WI38 (cell line): ENCODE measurements around the gene REM2.
"Not testable (repeated sequence)": the region's sequence is repeated elsewhere in the genome, so short reads cannot be mapped to it uniquely, and the experiment has no call there.

Experiments
- H3K4me3 ChIP-seq: 2 replicates; pipeline ENCODE4 v1.5.1; 2011; ENCODE audit warnings: low read depth, mild to moderate bottlenecking, control low read depth, low read length
- TF ChIP-seq, protein P1 (sequence below): IDR thresholded peaks from 2 replicates; pipeline ENCODE4 v1.5.1; 2012; ENCODE audit warnings: low read depth, mild to moderate bottlenecking, control low read depth, low read length

The REM2 gene

DNA sequence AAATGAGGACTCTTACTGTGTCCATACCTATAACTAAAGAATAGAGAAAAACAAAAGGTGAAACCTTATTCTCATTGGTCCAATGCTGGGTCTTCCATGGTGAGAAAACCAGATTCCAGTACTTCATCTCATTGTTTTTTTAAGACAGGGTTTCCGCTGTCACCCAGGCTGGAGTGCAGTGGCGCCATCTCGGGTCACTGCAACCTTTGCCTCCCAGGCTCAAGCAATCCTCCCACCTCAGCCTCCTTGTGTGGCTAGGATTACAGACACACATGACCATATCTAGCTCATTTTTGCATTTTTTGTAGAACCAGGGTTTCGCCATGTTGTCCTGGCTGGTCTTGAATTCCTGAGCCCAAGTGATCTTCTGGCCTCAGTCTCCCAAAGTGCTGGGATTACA is 22.6 kb downstream of the REM2 start:
- H3K4me3 ChIP-seq: no peak overlapping the region
- TF ChIP-seq, protein P1, sequence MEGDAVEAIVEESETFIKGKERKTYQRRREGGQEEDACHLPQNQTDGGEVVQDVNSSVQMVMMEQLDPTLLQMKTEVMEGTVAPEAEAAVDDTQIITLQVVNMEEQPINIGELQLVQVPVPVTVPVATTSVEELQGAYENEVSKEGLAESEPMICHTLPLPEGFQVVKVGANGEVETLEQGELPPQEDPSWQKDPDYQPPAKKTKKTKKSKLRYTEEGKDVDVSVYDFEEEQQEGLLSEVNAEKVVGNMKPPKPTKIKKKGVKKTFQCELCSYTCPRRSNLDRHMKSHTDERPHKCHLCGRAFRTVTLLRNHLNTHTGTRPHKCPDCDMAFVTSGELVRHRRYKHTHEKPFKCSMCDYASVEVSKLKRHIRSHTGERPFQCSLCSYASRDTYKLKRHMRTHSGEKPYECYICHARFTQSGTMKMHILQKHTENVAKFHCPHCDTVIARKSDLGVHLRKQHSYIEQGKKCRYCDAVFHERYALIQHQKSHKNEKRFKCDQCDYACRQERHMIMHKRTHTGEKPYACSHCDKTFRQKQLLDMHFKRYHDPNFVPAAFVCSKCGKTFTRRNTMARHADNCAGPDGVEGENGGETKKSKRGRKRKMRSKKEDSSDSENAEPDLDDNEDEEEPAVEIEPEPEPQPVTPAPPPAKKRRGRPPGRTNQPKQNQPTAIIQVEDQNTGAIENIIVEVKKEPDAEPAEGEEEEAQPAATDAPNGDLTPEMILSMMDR: no peak

DNA sequence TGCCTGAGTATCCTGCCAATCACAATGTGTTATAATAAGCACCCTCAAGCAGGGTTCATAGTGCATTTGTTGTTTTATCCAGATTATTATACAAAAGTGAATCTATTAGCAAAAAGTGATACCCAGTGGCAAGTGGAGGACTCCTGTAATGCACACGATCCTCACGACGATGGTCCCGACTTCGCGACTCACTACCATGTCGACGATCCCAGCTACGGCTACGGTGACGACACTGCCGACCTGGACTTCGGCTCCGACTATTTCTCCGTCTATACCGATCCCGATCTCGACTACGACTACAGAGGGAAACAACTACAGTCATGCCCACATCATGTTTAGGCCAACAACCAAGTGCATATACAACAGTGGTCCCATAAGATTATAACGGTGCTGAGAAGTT is 23.1 kb downstream of the REM2 start:
- H3K4me3 ChIP-seq: no peak overlapping the region
- TF ChIP-seq, protein P1: no peak

DNA sequence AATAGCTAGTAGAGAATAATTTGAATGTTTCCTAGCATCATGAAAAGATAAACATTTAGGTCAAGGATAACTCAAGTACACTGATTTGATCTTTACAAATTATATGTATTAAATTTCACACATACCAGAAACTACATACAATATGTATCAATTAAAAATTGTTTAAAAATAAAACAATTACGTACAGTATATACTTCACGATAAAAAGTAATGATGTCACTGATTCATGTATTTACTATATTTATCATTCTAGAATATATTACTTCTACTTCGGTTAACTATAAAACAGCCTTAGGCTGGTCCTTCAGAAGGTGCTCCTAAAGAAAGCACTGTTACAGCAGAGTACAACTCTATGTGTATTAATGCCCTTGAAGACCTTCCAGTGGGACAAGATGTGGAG is 24.4 kb downstream of the REM2 start:
- TF ChIP-seq, protein P1: no peak
- H3K4me3 ChIP-seq: no peak overlapping the region

DNA sequence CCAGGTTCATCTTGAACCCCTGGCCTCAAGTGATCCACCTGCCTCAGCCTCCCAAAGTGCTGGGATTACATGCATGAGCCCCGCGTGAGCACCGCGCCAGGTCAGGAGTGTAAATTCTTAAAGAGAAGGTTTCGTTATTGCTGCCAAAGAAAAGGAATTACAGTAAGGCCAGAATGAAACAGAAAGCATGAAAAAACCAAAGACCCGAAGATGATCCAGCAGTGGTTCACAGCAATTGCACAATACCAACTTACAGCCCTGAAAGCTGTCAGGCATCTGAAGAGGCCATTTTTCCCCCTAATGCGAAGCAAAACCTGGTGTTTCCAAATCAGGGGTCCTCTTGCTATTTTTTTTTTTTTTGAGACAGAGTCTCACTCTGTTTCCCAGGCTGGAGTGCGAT is 25.6 kb downstream of the REM2 start:
- TF ChIP-seq, protein P1: no peak

DNA sequence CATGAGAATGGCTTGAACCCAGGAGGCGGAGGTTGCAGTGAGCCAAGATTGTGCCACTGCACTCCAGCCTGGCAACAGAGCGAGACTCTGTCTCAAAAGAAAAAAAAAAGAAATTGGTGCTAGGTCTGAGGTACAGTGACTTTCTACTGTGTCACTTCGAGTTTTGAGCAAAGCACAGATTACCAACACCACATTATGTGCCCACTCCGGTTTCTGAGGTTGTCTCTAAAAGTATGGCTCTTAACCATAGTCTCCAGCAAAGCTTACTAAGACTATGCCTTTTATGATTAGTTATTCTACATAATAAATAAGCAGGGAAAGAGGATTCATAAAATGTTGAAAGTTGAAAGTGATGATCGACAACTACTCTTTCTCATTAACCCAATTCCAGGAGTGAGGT is 27.9 kb downstream of the REM2 start:
- H3K4me3 ChIP-seq: no peak overlapping the region
- TF ChIP-seq, protein P1: no peak

More for the DNA sequence above, 25.6 kb downstream of the REM2 start:
- H3K4me3 ChIP-seq: no peak overlapping the region

DNA sequence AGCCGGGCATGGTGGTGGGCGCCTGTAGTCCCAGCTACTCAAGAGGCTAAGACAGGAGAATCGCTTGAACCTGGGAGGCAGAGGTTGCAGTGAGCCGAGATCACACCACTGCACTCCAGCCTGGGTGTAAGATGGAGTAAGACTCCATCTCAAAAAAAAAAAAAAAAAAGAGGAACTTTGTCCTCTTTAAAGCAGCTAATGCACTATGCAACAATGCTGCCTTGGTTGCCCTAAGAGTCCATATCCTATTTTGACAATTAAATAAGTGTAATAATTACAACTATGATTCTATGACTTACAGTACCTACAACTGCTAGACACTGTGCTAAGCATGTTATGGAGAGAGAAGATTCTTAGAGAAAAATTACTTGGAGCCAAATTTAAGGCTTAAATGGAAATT is 31.8 kb downstream of the REM2 start:
- not testable (repeated sequence) for H3K4me3 ChIP-seq

DNA sequence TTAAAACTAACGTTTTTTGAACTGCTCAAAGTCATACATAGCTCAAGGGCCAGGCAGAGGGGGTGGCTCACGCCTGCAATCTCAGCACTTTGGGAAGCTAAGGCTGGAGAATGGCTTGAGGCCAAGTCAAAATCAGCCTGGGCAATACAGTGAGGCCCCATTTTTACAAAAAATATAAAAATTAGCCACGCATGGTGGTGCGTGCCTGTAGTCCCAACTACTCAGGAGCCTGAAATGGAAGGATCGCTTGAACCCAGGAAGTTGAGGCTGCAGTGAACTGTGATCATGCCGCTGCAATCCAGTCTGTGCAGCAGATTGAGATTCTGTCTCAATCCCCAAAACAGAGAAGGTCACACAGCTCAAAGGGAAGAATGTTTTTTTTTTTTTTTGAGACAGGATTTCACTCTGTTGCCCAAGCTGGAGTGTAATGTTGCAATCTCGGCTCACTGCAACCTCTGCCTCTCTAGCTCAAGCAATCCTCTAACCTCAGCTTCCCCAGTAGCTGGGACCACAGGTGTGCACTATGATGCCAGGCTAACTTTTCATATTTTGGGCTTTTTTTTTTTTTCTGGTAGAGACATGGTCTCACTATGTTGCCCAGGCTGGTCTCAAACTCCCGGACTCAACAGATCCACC is 33.0 kb downstream of the REM2 start:
- no peak overlapping the region for H3K4me3 ChIP-seq
- TF ChIP-seq, protein P1: no peak

DNA sequence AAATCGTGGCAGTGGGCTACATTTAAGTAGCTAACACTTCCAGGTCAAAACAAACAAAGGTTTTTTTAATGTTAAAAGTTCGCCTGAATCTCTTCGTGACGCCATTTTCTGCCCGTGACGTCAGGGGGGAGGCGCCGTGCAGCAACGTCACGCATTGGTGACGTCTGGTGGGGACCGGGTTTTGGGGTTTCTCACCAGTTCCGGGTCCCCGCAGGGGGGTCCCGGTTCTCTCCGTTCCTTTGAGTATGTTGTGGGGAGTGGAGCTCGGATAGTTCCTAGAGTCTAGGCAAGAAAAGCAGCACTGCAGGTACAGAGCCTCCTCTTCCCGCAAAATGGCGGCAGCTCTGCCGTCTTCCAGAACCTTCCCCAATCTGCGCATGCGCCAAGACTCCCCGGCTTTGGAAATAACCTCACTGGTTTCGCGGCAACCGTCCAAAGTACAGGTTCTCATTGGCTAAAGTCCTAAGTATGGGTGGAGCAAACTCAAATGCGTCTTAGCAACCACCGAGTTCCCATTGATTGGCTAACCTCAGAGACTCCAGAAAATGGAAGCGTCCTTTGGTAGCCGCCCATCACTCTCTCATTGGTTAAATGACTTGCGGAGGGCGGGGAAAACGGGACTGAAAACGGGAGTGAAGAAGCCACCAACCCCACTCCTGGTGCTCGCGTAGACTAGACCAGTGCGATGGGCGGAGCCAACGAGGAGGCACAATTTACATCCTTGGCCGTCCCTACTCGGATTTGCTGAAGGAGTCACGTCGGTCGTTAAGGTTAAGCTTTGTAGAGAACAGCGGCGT is 36.0 kb downstream of the REM2 start, which contains the start of gene RBM23:
RBM23 (minus strand) TSS at position 346 of the 797 bp plus-strand sequence.
- TF ChIP-seq, protein P1: no peak
- peak within 1 kb of the TSS; percentile 73 for H3K4me3 ChIP-seq
